Muscle layer of colon (tissue), 2 donors: ENCODE data around the gene HINFP.
"Not testable (repeated sequence)": the region's sequence is repeated elsewhere in the genome, so short reads cannot be mapped to it uniquely, and the experiment has no call there.

Experiments used
- H3K27ac ChIP-seq: one replicate; pipeline ENCODE4 v1.7.0; 2013; ENCODE audit warnings: low read depth, mild to moderate bottlenecking, low read length, moderate library complexity
- H3K27me3 ChIP-seq, 2 donors: one replicate each; pipeline ENCODE4 v1.7.0; 2013; ENCODE audit warnings: low read length in 2 of 2, mild to moderate bottlenecking in 2 of 2; ENCODE audit not compliant: insufficient read depth in 2 of 2, control insufficient read depth in 1 of 2
- H3K36me3 ChIP-seq: one replicate; pipeline ENCODE4 v1.7.0; 2013; ENCODE audit warnings: mild to moderate bottlenecking, low read length; ENCODE audit not compliant: insufficient read depth
- H3K4me1 ChIP-seq: one replicate; pipeline ENCODE4 v1.7.0; 2013; ENCODE audit warnings: mild to moderate bottlenecking, low read length; ENCODE audit not compliant: insufficient read depth
- H3K4me3 ChIP-seq, 2 donors: one replicate each; pipeline ENCODE4 v1.7.0; 2013; ENCODE audit warnings: low read length in 2 of 2, low read depth in 1 of 2, mild to moderate bottlenecking in 1 of 2, moderate library complexity in 1 of 2
- H3K9ac ChIP-seq: one replicate; pipeline ENCODE4 v1.7.0; 2013; ENCODE audit warnings: low read length
- H3K9me3 ChIP-seq: one replicate; pipeline ENCODE4 v1.7.0; 2013; ENCODE audit warnings: mild to moderate bottlenecking, low read length
- donor health status: abdominal sarcoma.
- donor health status: Adenocarcinoma of cecum.

Gene HINFP

GRCh38 chr11:119125821-119126220 lies 4.4 kb downstream of the HINFP start:
- no peaks in the 10 kb centered on the region for H3K9me3 ChIP-seq
- no peaks in the 10 kb centered on the region for H3K27me3 ChIP-seq
- H3K9ac ChIP-seq = no peak overlapping the region
- peaks cover 10% of the 10 kb centered on the region for H3K4me1 ChIP-seq
- no peak overlapping the region for H3K27ac ChIP-seq
- peaks cover 28% of the 10 kb centered on the region for H3K36me3 ChIP-seq
- H3K4me3 ChIP-seq = no peak overlapping the region

- H3K36me3 ChIP-seq = peaks cover 37% of the 10 kb centered on the region
- H3K27me3 ChIP-seq = no peaks in the 10 kb centered on the region
- H3K27ac ChIP-seq = no peak overlapping the region
- no peak overlapping the region for H3K4me3 ChIP-seq
- peaks cover 9% of the 10 kb centered on the region for H3K4me1 ChIP-seq
- H3K9ac ChIP-seq = no peak overlapping the region
- H3K9me3 ChIP-seq = no peaks in the 10 kb centered on the region
Measured at GRCh38 chr11:119126675-119127268, 5.4 kb downstream of the HINFP start.

DNA sequence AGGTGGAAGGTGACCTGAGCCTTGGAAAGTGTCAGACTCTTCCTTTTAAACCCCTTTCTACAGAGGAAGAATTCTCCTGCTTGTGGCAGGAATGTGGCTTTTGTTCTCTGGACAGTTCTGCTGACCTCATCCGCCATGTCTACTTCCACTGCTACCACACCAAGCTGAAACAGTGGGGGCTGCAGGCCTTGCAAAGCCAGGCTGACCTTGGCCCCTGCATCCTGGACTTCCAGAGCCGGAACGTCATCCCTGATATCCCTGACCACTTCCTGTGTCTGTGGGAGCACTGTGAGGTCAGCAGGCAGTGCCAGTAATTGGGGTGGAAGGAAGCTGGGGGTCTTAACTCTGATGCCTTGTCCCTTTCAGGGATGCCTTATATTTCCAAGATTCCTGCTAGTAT lies 9.3 kb downstream of the HINFP start:
- H3K27ac ChIP-seq = no peak overlapping the region
- peaks cover 55% of the 10 kb centered on the region for H3K36me3 ChIP-seq
- no peaks in the 10 kb centered on the region for H3K9me3 ChIP-seq
- no peak overlapping the region for H3K4me3 ChIP-seq
- H3K9ac ChIP-seq = no peak overlapping the region
- H3K27me3 ChIP-seq = no peaks in the 10 kb centered on the region
- no peaks in the 10 kb centered on the region for H3K4me1 ChIP-seq

DNA sequence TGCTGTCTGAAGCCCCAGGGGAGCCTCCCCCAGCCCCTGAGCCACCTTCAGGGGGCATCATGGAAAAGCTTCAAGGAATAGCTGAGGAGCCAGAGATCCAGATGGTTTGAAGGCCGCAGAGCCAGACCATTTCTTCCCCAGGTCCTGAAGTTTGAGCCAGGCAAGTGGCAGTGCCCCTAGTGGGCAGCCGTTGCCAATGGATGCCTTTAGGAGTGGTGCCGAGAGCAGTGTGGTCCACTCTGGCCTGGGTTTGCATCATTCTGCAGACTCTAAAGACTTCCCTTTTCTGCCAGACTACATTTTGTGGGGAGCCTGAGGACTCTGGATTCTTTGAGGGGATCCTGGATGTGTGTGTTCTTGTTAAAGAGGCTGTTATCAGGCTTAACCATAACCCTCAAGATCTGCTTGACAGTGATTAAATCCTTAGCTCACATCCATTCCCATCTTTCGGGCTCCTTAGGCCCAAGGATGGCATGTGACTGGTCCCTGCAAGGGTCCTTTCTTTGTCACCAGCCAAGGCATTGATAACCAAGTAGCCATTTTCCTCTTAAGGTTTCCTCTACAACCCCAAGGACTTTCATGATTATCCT lies 13.1 kb downstream of the HINFP start:
- H3K36me3 ChIP-seq = peaks cover 47% of the 10 kb centered on the region
- no peaks in the 10 kb centered on the region for H3K9me3 ChIP-seq
- no peaks in the 10 kb centered on the region for H3K27me3 ChIP-seq
- no peak overlapping the region for H3K27ac ChIP-seq
- no peak overlapping the region for H3K4me3 ChIP-seq
- no peaks in the 10 kb centered on the region for H3K4me1 ChIP-seq
- no peak overlapping the region for H3K9ac ChIP-seq

GRCh38 chr11:119139276-119139675 lies 17.9 kb downstream of the HINFP start:
- H3K9me3 ChIP-seq, H3K4me1 ChIP-seq, H3K4me3 ChIP-seq, H3K27me3 ChIP-seq, H3K9ac ChIP-seq, H3K36me3 ChIP-seq, H3K27ac ChIP-seq: not testable (repeated sequence)

DNA sequence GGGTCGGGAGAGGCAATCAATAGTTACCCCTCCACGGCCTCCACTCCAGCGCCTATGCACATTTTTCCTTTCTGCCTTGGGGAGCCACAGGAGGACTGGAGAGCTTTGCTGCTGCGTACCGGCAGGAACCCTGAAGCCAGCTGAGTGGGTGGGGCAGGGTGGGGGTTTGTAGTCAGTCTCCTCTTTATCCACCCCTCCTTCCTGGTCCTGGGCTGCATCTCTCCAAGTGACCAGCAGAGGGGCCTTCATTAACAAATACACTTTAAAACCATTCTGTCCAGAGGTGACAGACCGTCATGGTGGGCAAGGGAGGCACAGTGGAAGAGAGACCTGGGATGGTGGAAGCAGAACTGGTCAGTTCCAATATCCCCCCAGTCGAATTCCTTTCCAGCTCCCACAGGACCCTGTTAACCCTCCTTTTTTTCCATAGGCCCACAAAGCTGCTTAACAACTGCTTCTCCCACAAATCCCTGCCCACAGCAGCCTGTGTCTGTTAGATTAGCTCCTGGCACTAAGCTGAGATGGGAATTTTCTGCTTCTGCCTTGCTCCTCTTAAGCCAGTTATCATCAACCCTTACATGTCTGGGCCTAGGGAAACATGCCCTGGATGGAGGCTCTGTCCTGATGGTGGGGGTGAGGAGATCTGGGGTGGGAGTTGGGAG lies 23.6 kb downstream of the HINFP start:
- H3K27ac ChIP-seq = no peak overlapping the region
- H3K4me3 ChIP-seq = no peak overlapping the region
- H3K27me3 ChIP-seq = peaks cover 0 to 24% of the 10 kb centered on the region in 2 donors
- no peak overlapping the region for H3K9ac ChIP-seq
- H3K4me1 ChIP-seq = peaks cover 4% of the 10 kb centered on the region
- H3K36me3 ChIP-seq = no peaks in the 10 kb centered on the region
- no peaks in the 10 kb centered on the region for H3K9me3 ChIP-seq

GRCh38 chr11:119145551-119145950 lies 24.2 kb downstream of the HINFP start:
- H3K9me3 ChIP-seq = no peaks in the 10 kb centered on the region
- H3K9ac ChIP-seq = no peak overlapping the region
- peaks cover 4% of the 10 kb centered on the region for H3K4me1 ChIP-seq
- H3K27ac ChIP-seq = no peak overlapping the region
- peaks cover 0 to 30% of the 10 kb centered on the region in 2 donors for H3K27me3 ChIP-seq
- no peak overlapping the region for H3K4me3 ChIP-seq
- no peaks in the 10 kb centered on the region for H3K36me3 ChIP-seq

- H3K4me3 ChIP-seq = no peak overlapping the region
- H3K9ac ChIP-seq = no peak overlapping the region
- H3K9me3 ChIP-seq = no peaks in the 10 kb centered on the region
- H3K27ac ChIP-seq = no peak overlapping the region
- peaks cover 0 to 33% of the 10 kb centered on the region in 2 donors for H3K27me3 ChIP-seq
- H3K4me1 ChIP-seq = peaks cover 4% of the 10 kb centered on the region
- no peaks in the 10 kb centered on the region for H3K36me3 ChIP-seq
Measured at GRCh38 chr11:119147604-119148333, 26.4 kb downstream of the HINFP start.

DNA sequence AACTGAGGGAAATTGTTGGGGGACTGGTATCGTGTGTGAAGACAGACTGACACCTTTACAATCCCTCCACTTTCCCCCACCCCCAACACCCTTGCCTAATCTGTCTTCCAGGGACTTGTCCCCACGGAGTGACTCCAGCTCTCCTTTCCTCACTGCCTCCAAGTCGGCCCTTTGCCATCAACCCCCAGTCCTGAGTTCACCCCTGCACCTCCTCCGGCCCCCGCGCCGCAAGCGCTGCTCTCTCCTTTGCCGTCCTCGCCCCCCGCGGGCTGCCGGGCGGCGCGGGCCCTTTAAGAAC lies 27.3 kb downstream of the HINFP start:
- Histone ChIP-seq H3K27ac (no peak overlapping the region), H3K4me1 (peaks cover 4% of the 10 kb centered on the region), H3K27me3 (peaks cover 0 to 33% of the 10 kb centered on the region in 2 donors), H3K4me3 (peak overlapping the region; percentile 58 to 59), H3K9ac (no peak overlapping the region), H3K36me3 (no peaks in the 10 kb centered on the region), H3K9me3 (no peaks in the 10 kb centered on the region)

DNA sequence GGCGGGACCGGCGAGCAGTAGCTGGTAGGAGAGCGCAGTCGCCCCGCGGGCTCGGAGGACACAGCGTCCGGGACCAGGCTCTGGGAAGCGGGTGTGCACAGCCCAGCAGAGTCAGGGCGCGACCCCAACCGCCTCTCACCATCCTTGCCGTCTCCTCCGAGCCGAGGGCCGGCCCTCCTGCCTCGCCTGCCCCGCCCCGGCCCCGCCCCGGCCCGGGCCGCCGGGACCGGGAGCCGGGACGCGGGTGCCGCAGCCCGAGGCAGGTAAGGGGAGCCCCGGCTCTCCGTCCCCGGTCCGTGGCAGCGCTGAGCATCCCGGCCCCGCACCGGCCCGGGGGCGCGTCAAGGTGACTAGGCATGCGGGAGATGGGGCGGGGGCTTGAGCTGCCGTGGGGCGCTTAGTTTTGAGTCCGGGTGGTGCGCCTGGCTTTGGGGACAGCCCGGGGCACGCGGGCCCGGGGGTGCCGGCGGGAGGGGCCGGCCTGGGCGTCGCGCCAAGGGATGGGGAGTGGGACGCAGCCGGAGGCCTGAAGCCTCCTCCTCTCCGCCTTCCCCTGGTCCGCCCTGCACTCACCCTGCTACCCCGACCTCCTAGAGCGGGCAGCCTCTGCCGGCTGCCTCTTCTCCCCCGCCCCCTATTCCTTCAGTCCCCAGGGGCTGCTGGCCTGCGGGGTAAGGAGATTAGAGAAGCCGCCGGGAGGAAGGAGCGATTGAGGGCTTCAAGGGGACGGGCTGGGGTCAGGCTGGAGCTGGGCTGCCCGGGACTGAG lies 27.8 kb downstream of the HINFP start, which contains the start of gene ABCG4:
ABCG4 (plus strand) TSS at position 35 of the 768 bp plus-strand sequence. CDS start 914 bp downstream, outside the sequence.
- no peaks in the 10 kb centered on the region for H3K9me3 ChIP-seq
- no peaks in the 10 kb centered on the region for H3K36me3 ChIP-seq
- H3K27ac ChIP-seq = no peak within 1 kb of the TSS
- peaks cover 0 to 33% of the 10 kb centered on the region in 2 donors for H3K27me3 ChIP-seq
- no peak within 1 kb of the TSS for H3K9ac ChIP-seq
- peak within 1 kb of the TSS; percentile 58 to 59 for H3K4me3 ChIP-seq
- H3K4me1 ChIP-seq = peaks cover 4% of the 10 kb centered on the region

GRCh38 chr11:119149786-119150275 lies 28.5 kb downstream of the HINFP start:
- H3K36me3 ChIP-seq = no peaks in the 10 kb centered on the region
- no peaks in the 10 kb centered on the region for H3K9me3 ChIP-seq
- H3K27ac ChIP-seq = no peak overlapping the region
- H3K4me1 ChIP-seq = peaks cover 4% of the 10 kb centered on the region
- H3K4me3 ChIP-seq = peak overlapping the region in 1 of 2 donors; percentile 58
- peaks cover 0 to 33% of the 10 kb centered on the region in 2 donors for H3K27me3 ChIP-seq
- no peak overlapping the region for H3K9ac ChIP-seq
